ENCODE data around the gene KY. TPM values are rescaled to one million over a fixed set of nuclear protein-coding genes. Genes with fewer than 3 reads are reported as not detected.

The KY gene, protein sequence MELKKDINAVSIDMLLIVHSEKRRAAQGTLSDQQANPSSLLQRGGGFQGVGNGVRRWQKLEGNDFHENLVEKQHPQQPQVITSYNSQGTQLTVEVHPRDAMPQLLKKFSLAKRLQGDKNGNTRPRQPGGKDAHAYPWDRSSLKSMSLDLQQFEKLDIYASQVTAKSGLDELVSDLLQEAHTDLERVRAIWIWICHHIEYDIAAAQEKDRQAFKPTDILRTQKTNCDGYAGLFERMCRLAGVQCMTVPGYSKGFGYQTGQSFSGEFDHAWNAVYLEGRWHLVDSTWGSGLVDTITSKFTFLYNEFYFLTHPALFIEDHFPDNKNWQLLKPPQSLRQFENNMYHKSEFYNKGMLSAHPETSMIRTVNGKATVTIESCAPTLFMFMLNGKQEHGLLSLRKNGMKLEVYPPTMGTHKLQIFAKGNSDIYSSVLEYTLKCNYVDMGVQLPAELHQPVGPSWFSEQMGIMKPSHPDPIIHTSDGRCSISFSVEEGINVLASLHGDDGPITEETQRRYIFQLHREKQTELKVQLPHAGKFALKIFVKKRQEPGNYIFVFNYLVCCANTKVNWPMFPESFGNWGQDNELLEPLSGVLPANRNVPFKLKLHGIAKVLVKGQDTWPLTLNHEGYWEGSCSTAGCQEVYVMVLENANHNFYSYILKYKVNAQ
- not detected in 2 replicates for total RNA-seq

DNA sequence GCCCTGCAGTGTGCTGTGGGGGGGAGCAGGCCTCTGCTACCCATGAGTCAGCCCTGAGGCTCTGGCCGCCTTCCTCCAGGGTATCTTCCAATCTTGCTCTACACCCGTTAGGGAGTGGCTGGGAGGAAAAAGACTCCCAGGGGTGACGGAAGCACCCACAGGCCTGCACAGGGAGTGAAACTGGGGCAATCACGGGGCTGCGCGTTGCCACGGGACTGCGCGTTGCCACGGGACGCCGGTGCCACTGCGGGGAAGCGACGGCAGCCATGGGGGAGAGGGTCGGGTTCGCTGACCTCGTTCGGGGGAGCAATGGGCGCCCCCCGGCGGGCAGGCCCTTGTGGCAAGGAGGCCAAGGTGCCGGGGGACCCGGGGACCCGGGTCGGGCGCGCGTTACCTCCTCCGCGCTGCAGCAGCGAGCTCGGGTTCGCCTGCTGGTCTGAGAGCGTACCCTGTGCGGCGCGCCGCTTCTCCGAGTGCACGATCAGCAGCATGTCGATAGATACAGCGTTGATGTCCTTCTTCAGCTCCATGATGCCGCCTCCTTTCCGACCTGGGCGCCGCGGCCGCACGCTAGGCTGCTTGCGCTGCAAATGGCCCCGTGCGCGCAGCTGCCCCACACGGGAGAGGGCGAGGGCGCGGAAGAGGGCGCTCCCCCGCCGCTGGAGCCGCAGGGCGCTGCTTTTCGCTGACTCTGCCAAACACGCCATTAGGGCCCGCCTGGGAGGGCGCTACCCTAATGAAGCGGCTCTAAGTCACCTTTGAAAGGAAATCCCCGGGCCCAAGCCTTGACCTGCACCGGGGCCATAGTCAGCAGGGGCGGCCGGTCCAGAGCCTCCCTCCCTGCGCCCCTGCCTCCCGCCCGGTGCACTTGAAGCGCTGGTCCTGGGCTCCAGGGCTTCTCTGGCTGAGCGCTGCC is at the start of gene KY:
TSS of gene KY (minus strand) at position 592 of the 916 bp plus-strand sequence. CDS start at position 530, 62 bp downstream.

Other genes with a start within 250 kb of the KY start
- gene ANAPC13, start 165.0 kb downstream of the KY start, total RNA-seq: 49.2 and 64.7 TPM in 2 replicates
- 17.3 and 17.4 TPM in 2 replicates for gene CEP63, start 165.0 kb downstream of the KY start, total RNA-seq
- 1.0 and 1.5 TPM in 2 replicates for gene EPHB1, start 144.2 kb upstream of the KY start, total RNA-seq

Measured in bronchus fibroblast of lung (primary cell).